ENCODE data around the gene PDE4D. TPM values are rescaled to one million over a fixed set of nuclear protein-coding genes. Genes with fewer than 3 reads are reported as not detected.

The PDE4D gene
- total and polyA plus RNA-seq, 2 donors (not counting 3 experiments of a cell fraction or from before 2014, with no cell fraction given) = 34.5 to 51.2 TPM

DNA sequence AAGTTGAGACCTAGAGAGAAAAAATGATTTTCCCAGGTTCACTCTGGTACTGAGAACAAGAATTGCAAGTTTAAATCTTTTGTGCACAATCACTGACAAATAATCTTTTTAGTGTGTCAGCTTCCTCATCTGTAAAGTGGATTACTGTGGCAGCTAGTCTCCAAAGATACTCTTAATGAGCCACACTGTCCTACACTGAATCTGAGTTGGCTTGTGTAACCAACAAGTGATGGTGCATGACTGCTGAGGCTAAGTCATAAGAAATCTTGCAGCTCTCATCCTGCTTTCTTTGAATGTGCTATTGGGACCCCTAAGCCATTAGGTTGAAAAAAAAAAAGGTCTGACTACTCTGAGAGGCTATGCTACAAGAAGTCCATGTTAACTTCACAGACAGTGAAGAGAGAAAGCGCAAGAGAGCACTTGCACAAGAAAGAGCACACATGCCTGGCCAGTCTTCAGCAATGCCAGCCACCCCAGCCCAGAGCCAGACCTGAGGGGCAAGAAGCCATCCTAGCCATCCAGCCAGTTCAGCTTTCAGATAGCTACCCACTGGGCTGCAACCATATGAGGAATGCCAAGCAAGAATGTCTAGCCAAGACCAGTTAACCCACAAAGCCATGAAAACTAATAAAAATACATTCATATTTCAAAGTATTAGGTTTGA, 891.2 kb downstream of the PDE4D start:
- Histone ChIP-seq H3K4me3 (replicated peaks in 1 of 3; ENCODE audit: insufficient read depth in 1 of 3, low read depth in 1 of 3, low read length in 3 of 3) (no peak overlapping the region), H3K4me1 (ENCODE audit: control insufficient read depth, extremely low read depth, insufficient read depth, low read length) (no peaks in the 10 kb centered on the region), H3K27ac (ENCODE audit: insufficient read depth, low read depth, low read length) (no peak overlapping the region), H3K36me3 (ENCODE audit: control insufficient read depth in 2 of 2, extremely low read depth in 1 of 2, insufficient read depth in 2 of 2, low read length in 2 of 2) (no peaks in the 10 kb centered on the region), H3K9me3 (replicated peaks; ENCODE audit: control insufficient read depth, insufficient read depth, low read length) (no peaks in the 10 kb centered on the region), H3K9me1 (replicated peaks; ENCODE audit: control insufficient read depth, extremely low read depth, insufficient read depth, low read length) (no peaks in the 10 kb centered on the region), H2AFZ (ENCODE audit: low read depth, low read length) (no peak overlapping the region), H3K27me3 (ENCODE audit: control insufficient read depth in 2 of 2, insufficient read depth in 2 of 2, low read length in 2 of 2) (peaks cover 0 to 1% of the 10 kb centered on the region in 2 experiments), H3K4me2 (ENCODE audit: insufficient read depth, low read length) (no peak overlapping the region), H3K79me2 (ENCODE audit: control insufficient read depth, insufficient read depth, low read length) (no peaks in the 10 kb centered on the region), H3K9ac (replicated peaks; ENCODE audit: extremely low read depth, insufficient read depth, low read length) (no peak overlapping the region), H4K20me1 (replicated peaks; ENCODE audit: control insufficient read depth, extremely low read depth, insufficient read depth, low read length) (peaks cover 4% of the 10 kb centered on the region)
- dilution Hi-C loops (cut with MboI; ENCODE audit: extremely low pct_ligation_motif_present, low sequenced_read_pairs) (no loop called here), intact Hi-C loops (cut with micrococcal nuclease) (no loop called here)
- no TSS peak for BruUV-seq (replicated peaks)
- TF ChIP-seq MYC (IDR thresholded peaks at IDR 0.05; ENCODE audit: low read depth, low read length) = no peak
- TF ChIP-seq, protein P1, sequence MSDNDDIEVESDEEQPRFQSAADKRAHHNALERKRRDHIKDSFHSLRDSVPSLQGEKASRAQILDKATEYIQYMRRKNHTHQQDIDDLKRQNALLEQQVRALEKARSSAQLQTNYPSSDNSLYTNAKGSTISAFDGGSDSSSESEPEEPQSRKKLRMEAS (IDR thresholded peaks at IDR 0.05; ENCODE audit: insufficient read depth, insufficient read length) = no peak
- no peak for TF ChIP-seq EZH2 (IDR thresholded peaks at IDR 0.05; ENCODE audit: borderline replicate concordance, low read depth, low read length, severe bottlenecking)
- no peak for TF ChIP-seq POLR2A (IDR thresholded peaks at IDR 0.05; ENCODE audit: low read depth, low read length)
- no peak for TF ChIP-seq POLR2AphosphoS5 (IDR thresholded peaks at IDR 0.05; ENCODE audit: insufficient read depth, low read depth, low read length)
- TF ChIP-seq, protein P2, sequence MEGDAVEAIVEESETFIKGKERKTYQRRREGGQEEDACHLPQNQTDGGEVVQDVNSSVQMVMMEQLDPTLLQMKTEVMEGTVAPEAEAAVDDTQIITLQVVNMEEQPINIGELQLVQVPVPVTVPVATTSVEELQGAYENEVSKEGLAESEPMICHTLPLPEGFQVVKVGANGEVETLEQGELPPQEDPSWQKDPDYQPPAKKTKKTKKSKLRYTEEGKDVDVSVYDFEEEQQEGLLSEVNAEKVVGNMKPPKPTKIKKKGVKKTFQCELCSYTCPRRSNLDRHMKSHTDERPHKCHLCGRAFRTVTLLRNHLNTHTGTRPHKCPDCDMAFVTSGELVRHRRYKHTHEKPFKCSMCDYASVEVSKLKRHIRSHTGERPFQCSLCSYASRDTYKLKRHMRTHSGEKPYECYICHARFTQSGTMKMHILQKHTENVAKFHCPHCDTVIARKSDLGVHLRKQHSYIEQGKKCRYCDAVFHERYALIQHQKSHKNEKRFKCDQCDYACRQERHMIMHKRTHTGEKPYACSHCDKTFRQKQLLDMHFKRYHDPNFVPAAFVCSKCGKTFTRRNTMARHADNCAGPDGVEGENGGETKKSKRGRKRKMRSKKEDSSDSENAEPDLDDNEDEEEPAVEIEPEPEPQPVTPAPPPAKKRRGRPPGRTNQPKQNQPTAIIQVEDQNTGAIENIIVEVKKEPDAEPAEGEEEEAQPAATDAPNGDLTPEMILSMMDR (IDR thresholded peaks at IDR 0.05; ENCODE audit: extremely low read depth in 1 of 2, insufficient read depth in 1 of 2, low read depth in 1 of 2, low read length in 2 of 2) = no peak
- TF ChIP-seq FOS (IDR thresholded peaks at IDR 0.05; ENCODE audit: borderline replicate concordance, insufficient read depth, low read length) = no peak
- TF ChIP-seq JUN (IDR thresholded peaks at IDR 0.05; ENCODE audit: borderline replicate concordance, insufficient read depth, insufficient read length, low read depth) = no peak
- no peak for TF ChIP-seq GATA2 (IDR thresholded peaks at IDR 0.05; ENCODE audit: insufficient read depth, insufficient read length, low read depth, low read length)
- FAIRE-seq = no peak
- POLR2A ChIA-PET = no interaction called here
- CTCF ChIA-PET = interaction anchor here (1.0 to 2.8 kb wide), 3 partner anchors 89 to 116 kb away, joined by 3 to 13 read pairs (median 4); no protein-coding TSS in a partner anchor
- no peak for DNase-seq (ENCODE audit: low read depth, low spot score)

All from endothelial cell of umbilical vein (primary cell).